H9 (cell line): ENCODE results near the gene FAM217B. TPM values are rescaled to one million over a fixed set of nuclear protein-coding genes. Genes with fewer than 3 reads are reported as not detected.

Source experiments
- DNase-seq: peaks from one replicate; pipeline ENCODE4 v3.0.0-alpha.2; 2017
- H2AFZ ChIP-seq: one replicate; pipeline ENCODE4 v1.6.1; 2013; ENCODE audit warnings: mild to moderate bottlenecking, low read length, control low read depth, moderate library complexity
- H2AK5ac ChIP-seq: 2 replicates; pipeline ENCODE4 v1.6.1; 2013; ENCODE audit warnings: low read length, control low read depth, mixed read lengths; ENCODE audit not compliant: insufficient read length
- H2BK120ac ChIP-seq: one replicate; pipeline ENCODE4 v1.6.1; 2013; ENCODE audit warnings: low read depth, mild to moderate bottlenecking, low read length, control low read depth, inconsistent platforms; ENCODE audit not compliant: poor library complexity, severe bottlenecking
- H2BK12ac ChIP-seq: 2 replicates; pipeline ENCODE4 v1.6.1; 2013; ENCODE audit warnings: low read length, control low read depth, mixed read lengths, low read depth; ENCODE audit not compliant: insufficient read length
- H2BK15ac ChIP-seq: 2 replicates; pipeline ENCODE4 v1.6.1; 2013; ENCODE audit warnings: low read depth, low read length, control low read depth
- H2BK20ac ChIP-seq: one replicate; pipeline ENCODE4 v1.6.1; 2013; ENCODE audit warnings: low read depth, mild to moderate bottlenecking, low read length, control low read depth, inconsistent platforms; ENCODE audit not compliant: poor library complexity, severe bottlenecking
- H2BK5ac ChIP-seq: 2 replicates; pipeline ENCODE4 v1.6.1; 2013; ENCODE audit warnings: low read length, control low read depth, mixed read lengths; ENCODE audit not compliant: insufficient read length
- H3K14ac ChIP-seq: 2 replicates; pipeline ENCODE4 v1.6.1; 2013; ENCODE audit warnings: low read length, control low read depth; ENCODE audit not compliant: insufficient read depth
- H3K18ac ChIP-seq: 2 replicates; pipeline ENCODE4 v1.6.1; 2013; ENCODE audit warnings: low read depth, mild to moderate bottlenecking, mixed read lengths, low read length, control low read depth; ENCODE audit not compliant: insufficient read length
- H3K23ac ChIP-seq: 2 replicates; pipeline ENCODE4 v1.6.1; 2013; ENCODE audit warnings: low read length, control low read depth, mixed read lengths, low read depth; ENCODE audit not compliant: insufficient read length
- H3K23me2 ChIP-seq: 2 replicates; pipeline ENCODE4 v1.6.1; 2013; ENCODE audit warnings: low read depth, mild to moderate bottlenecking, mixed read lengths, low read length, control low read depth; ENCODE audit not compliant: insufficient read length, poor library complexity, severe bottlenecking
- H3K27ac ChIP-seq: 2 replicates; pipeline ENCODE4 v1.5.1; 2013; ENCODE audit warnings: low read length, control low read depth, mixed read lengths, low read depth; ENCODE audit not compliant: insufficient read length
- H3K27me3 ChIP-seq: 2 replicates; pipeline ENCODE4 v1.6.1; 2013; ENCODE audit warnings: low read length, control low read depth, inconsistent platforms; ENCODE audit not compliant: insufficient read depth
- H3K4ac ChIP-seq: 2 replicates; pipeline ENCODE4 v1.6.1; 2013; ENCODE audit warnings: low read depth, mild to moderate bottlenecking, control low read depth, inconsistent platforms, low read length, moderate library complexity
- H3K4me1 ChIP-seq: 2 replicates; pipeline ENCODE4 v1.6.1; 2013; ENCODE audit warnings: low read length, control low read depth, inconsistent platforms; ENCODE audit not compliant: insufficient read depth
- H3K4me2 ChIP-seq: 2 replicates; pipeline ENCODE4 v1.6.1; 2013; ENCODE audit warnings: low read length, control low read depth, mixed read lengths; ENCODE audit not compliant: insufficient read length, insufficient read depth
- H3K56ac ChIP-seq: 2 replicates; pipeline ENCODE4 v1.6.1; 2013; ENCODE audit warnings: low read depth, mild to moderate bottlenecking, mixed read lengths, low read length, control low read depth; ENCODE audit not compliant: insufficient read length
- H3K79me1 ChIP-seq: 2 replicates; pipeline ENCODE4 v1.6.1; 2013; ENCODE audit warnings: low read depth, mild to moderate bottlenecking, moderate library complexity, low read length, control low read depth, inconsistent platforms; ENCODE audit not compliant: insufficient read depth, poor library complexity, severe bottlenecking
- H3K79me2 ChIP-seq: 2 replicates; pipeline ENCODE4 v1.6.1; 2013; ENCODE audit warnings: low read length, control low read depth, inconsistent platforms; ENCODE audit not compliant: insufficient read depth
- H3K9ac ChIP-seq: 2 replicates; pipeline ENCODE4 v1.6.1; 2013; ENCODE audit warnings: low read length, control low read depth, mixed read lengths; ENCODE audit not compliant: insufficient read length; ENCODE audit errors: extremely low read depth
- H3K9me3 ChIP-seq: one replicate; pipeline ENCODE4 v1.6.1; 2013; ENCODE audit warnings: low read depth, low read length, inconsistent platforms; ENCODE audit not compliant: control insufficient read depth
- H3T11ph ChIP-seq: one replicate; pipeline ENCODE4 v1.6.1; 2013; ENCODE audit warnings: mild to moderate bottlenecking, low read length, control low read depth, inconsistent platforms
- H4K20me1 ChIP-seq: one replicate; pipeline ENCODE4 v1.6.1; 2013; ENCODE audit not compliant: control insufficient read depth, insufficient read length, insufficient read depth
- H4K5ac ChIP-seq: 2 replicates; pipeline ENCODE4 v1.6.1; 2013; ENCODE audit warnings: low read depth, mild to moderate bottlenecking, mixed read lengths, low read length, control low read depth; ENCODE audit not compliant: insufficient read length
- H4K8ac ChIP-seq: replicated peaks from 2 replicates; pipeline ENCODE4 v1.6.1; 2013; ENCODE audit warnings: low read length, control low read depth, mixed read lengths, low read depth; ENCODE audit not compliant: insufficient read length
- H4K91ac ChIP-seq: 2 replicates; pipeline ENCODE4 v1.6.1; 2013; ENCODE audit warnings: low read depth, mild to moderate bottlenecking, moderate library complexity, mixed read lengths, low read length, control low read depth; ENCODE audit not compliant: insufficient read length
- H3K27ac Mint-ChIP-seq, 3 experiments: 2 replicates in 2 of 3; 3 replicates in 1 of 3; pipeline ENCODE4 v1.8.0; 2020 to 2021; ENCODE audit warnings: mixed read lengths in 3 of 3, mild to moderate bottlenecking in 1 of 3, moderate library complexity in 1 of 3
- H3K27me3 Mint-ChIP-seq: 2 replicates; pipeline ENCODE4 v1.8.0; 2021; ENCODE audit warnings: low read depth, mild to moderate bottlenecking, moderate library complexity, mixed read lengths
- H3K36me3 Mint-ChIP-seq, 3 experiments: 2 replicates in 2 of 3; 3 replicates in 1 of 3; pipeline ENCODE4 v1.8.0; 2020 to 2021; ENCODE audit warnings: low read depth in 3 of 3, mixed read lengths in 3 of 3; ENCODE audit not compliant: insufficient read depth in 1 of 3
- H3K4me1 Mint-ChIP-seq, 2 experiments: 2 replicates each; pipeline ENCODE4 v1.8.0; 2020; ENCODE audit warnings: mixed read lengths in 2 of 2
- H3K4me3 Mint-ChIP-seq, 2 experiments: 2 replicates in 1 of 2; 3 replicates in 1 of 2; pipeline ENCODE4 v1.8.0; 2020 to 2021; ENCODE audit warnings: mild to moderate bottlenecking in 2 of 2, mixed read lengths in 2 of 2, moderate library complexity in 1 of 2
- H3K9me3 Mint-ChIP-seq, 2 experiments: 2 replicates in 1 of 2; 3 replicates in 1 of 2; pipeline ENCODE4 v1.8.0; 2020; ENCODE audit warnings: mild to moderate bottlenecking in 2 of 2, mixed read lengths in 2 of 2, moderate library complexity in 1 of 2
- CTCF ChIP-seq: fragments of 200-600 bp; sonication (generic); conservative IDR thresholded peaks from 3 replicates; pipeline ENCODE4 v1.8.0; 2021; ENCODE audit warnings: antibody characterized with exemption, mild to moderate bottlenecking
- WGBS: extraction: QIAGEN DNeasy Blood & Tissue Kit; methylation state at CpG from one replicate; pipeline ENCODE4 v1.1.7; 2013; ENCODE audit warnings: missing lambda C conversion rate, low lambda C conversion rate, mixed read lengths; ENCODE audit not compliant: insufficient read length; ENCODE audit errors: extremely low coverage; 5-methylcytosine and 5-hydroxymethylcytosine counted together
- total RNA-seq: library from RNA; stranded (reverse); gene quantifications from 2 replicates; pipeline ENCODE4 v1.2.1, GENCODE V29; 2021

Gene FAM217B
- total RNA-seq, 1 experiment from 2014 or later, result 24.5 TPM

DNA sequence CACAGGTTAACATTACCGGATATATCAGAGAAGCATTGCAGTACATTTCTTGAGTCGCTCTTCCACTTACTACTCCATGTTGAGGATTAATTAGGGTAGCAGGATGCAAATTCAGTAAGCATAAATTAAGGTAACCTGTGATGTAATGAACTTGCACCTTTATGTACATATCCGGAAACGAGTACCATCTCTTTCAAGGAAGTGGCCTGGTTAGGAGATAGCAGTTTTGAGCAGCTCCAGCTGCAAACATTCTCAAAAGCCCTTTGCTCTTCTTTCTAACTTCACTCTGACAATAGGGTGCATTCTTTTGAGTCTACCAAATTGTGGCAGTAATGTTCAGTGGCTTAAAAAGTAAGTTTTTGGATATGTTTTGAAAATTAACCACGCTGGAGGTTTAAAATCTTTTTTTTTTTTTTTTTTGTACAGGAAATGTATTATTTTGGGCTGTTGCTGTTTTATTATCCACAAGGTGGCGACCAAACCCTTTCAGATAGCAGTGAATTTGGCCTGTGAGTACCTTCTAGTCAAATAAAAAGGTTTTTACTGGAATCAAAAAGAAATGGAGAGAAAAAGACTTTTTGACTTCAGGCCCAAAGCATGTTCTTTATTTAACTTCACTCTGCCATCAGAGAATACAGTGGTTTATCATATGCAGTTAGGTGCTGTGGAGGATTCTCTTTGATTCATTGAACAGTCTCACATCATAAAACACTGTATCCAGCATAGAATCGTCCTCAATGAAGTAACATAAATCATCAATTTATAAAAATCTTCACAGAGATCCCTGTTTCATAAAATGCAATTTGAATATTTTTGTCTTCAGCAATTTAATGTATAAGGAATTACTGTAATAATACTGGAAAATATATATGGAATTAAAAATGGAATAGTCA, 8.9 kb downstream of the FAM217B start:
- H3K27me3 Mint-ChIP-seq, result no peaks in the 10 kb centered on the region
- no peak overlapping the region for H2BK12ac ChIP-seq
- H3K27ac ChIP-seq, result no peak overlapping the region
- H3K23me2 ChIP-seq, result no peaks in the 10 kb centered on the region
- H4K8ac ChIP-seq, result no peak overlapping the region
- H3K14ac ChIP-seq, result no peak overlapping the region
- no peaks in the 10 kb centered on the region for H3K79me2 ChIP-seq
- no peak overlapping the region for H2AFZ ChIP-seq
- H3T11ph ChIP-seq, result no peak overlapping the region
- H3K9ac ChIP-seq, result no peak overlapping the region
- no peak overlapping the region for H3K4me2 ChIP-seq
- H3K27me3 ChIP-seq, result no peaks in the 10 kb centered on the region
- H2BK15ac ChIP-seq, result no peak overlapping the region
- H4K5ac ChIP-seq, result no peak overlapping the region
- no peak overlapping the region for H3K18ac ChIP-seq
- H3K36me3 Mint-ChIP-seq, result peaks cover 5 to 8% (median 8%) of the 10 kb centered on the region in 3 experiments; a peak in 5 of 7 replicates
- TF ChIP-seq CTCF, result peak; percentile 78
- no peak overlapping the region for H3K27ac Mint-ChIP-seq
- H4K20me1 ChIP-seq, result no peaks in the 10 kb centered on the region
- H3K4me1 ChIP-seq, result no peaks in the 10 kb centered on the region
- no peak overlapping the region for H3K23ac ChIP-seq
- peak overlapping the region; percentile 26 for H2BK20ac ChIP-seq
- H2AK5ac ChIP-seq, result no peak overlapping the region
- DNase-seq, result no peak
- H2BK5ac ChIP-seq, result no peak overlapping the region
- H3K9me3 ChIP-seq, result no peaks in the 10 kb centered on the region
- no peak overlapping the region for H3K4ac ChIP-seq
- no peak overlapping the region for H2BK120ac ChIP-seq
- H3K79me1 ChIP-seq, result no peaks in the 10 kb centered on the region
- no peaks in the 10 kb centered on the region; a peak in 1 of 5 replicates for H3K9me3 Mint-ChIP-seq
- H4K91ac ChIP-seq, result no peak overlapping the region
- H3K4me3 Mint-ChIP-seq, result no peak overlapping the region
- no CpG with 5 or more reads among the region's 7 CpGs for WGBS
- H3K4me1 Mint-ChIP-seq, result peaks cover 11 to 15% of the 10 kb centered on the region in 2 experiments
- no peak overlapping the region for H3K56ac ChIP-seq
